CD4-positive, CD25-positive, alpha-beta regulatory T cell (primary cell): Measurements from ENCODE around the gene EFS. TPM values are rescaled to one million over a fixed set of nuclear protein-coding genes. Genes with fewer than 3 reads are reported as not detected.
A peak's percentile ranks its signal among the peaks of the same experiment; 100 is the strongest.
"Not testable (repeated sequence)": the region's sequence is repeated elsewhere in the genome, so short reads cannot be mapped to it uniquely, and the experiment has no call there.

Source experiments
- ATAC-seq, 2 donors: fragments of 150-1000 bp; cut with Tn5 transposase; one replicate each; pipeline ENCODE4 v1.10.0; 2021; ENCODE audit warnings: low read depth in 2 of 2, moderate number of reproducible peaks in 2 of 2, moderate library complexity in 1 of 2
- DNase-seq, 3 donors: peaks; one replicate each; pipeline versions ENCODE4 v3.0.0 to v3.0.0-alpha.2; 2012 to 2022; ENCODE audit warnings: mixed read lengths in 1 of 3
- H3K27ac ChIP-seq: one replicate; pipeline ENCODE4 v1.7.0; 2013; ENCODE audit warnings: mild to moderate bottlenecking, low read length; ENCODE audit not compliant: insufficient read depth, poor library complexity, severe bottlenecking
- H3K27me3 ChIP-seq: one replicate; pipeline ENCODE4 v1.7.0; 2013; ENCODE audit warnings: low read length; ENCODE audit not compliant: control insufficient read depth, insufficient read depth
- H3K36me3 ChIP-seq: one replicate; pipeline ENCODE4 v1.7.0; 2013; ENCODE audit warnings: mild to moderate bottlenecking, low read length, moderate library complexity; ENCODE audit not compliant: control insufficient read depth, insufficient read depth
- H3K4me1 ChIP-seq: 2 replicates; pipeline ENCODE4 v1.7.0; 2013; ENCODE audit warnings: mild to moderate bottlenecking, low read length; ENCODE audit not compliant: insufficient read depth, control insufficient read depth, poor library complexity, severe bottlenecking
- H3K4me3 ChIP-seq: one replicate; pipeline ENCODE4 v1.7.0; 2013; ENCODE audit warnings: low read depth, mild to moderate bottlenecking, low read length, moderate library complexity
- H3K9me3 ChIP-seq, 2 experiments: 1 replicate in 1 of 2; 2 replicates in 1 of 2; pipeline ENCODE4 v1.7.0; 2013; ENCODE audit warnings: low read length in 2 of 2, mild to moderate bottlenecking in 1 of 2, moderate library complexity in 1 of 2; ENCODE audit not compliant: control insufficient read depth in 2 of 2
- H3K27ac Mint-ChIP-seq, 3 donors: one replicate each; pipeline ENCODE4 v1.8.0; 2020 to 2022; ENCODE audit warnings: mild to moderate bottlenecking in 3 of 3, mixed read lengths in 3 of 3, moderate library complexity in 2 of 3
- H3K27me3 Mint-ChIP-seq: one replicate; pipeline ENCODE4 v1.8.0; 2022; ENCODE audit warnings: mild to moderate bottlenecking, mixed read lengths
- H3K36me3 Mint-ChIP-seq: one replicate; pipeline ENCODE4 v1.8.0; 2020; ENCODE audit warnings: mixed read lengths
- H3K4me1 Mint-ChIP-seq, 4 donors: one replicate each; pipeline ENCODE4 v1.8.0; 2020 to 2022; ENCODE audit warnings: mixed read lengths in 4 of 4, mild to moderate bottlenecking in 1 of 4
- H3K4me3 Mint-ChIP-seq, 4 donors: one replicate each; pipeline ENCODE4 v1.8.0; 2020 to 2022; ENCODE audit warnings: mild to moderate bottlenecking in 4 of 4, mixed read lengths in 4 of 4, moderate library complexity in 3 of 4
- H3K9me3 Mint-ChIP-seq, 7 donors: one replicate each; pipeline ENCODE4 v1.8.0; 2020 to 2022; ENCODE audit warnings: mixed read lengths in 7 of 7, mild to moderate bottlenecking in 3 of 7, moderate library complexity in 2 of 7
- polyA plus RNA-seq, 4 donors: library from polyadenylated mRNA; unstranded; fragments of 300-500 nt; fragmentation: Illumina TruSeq; gene quantifications; one replicate each; pipeline ENCODE4 v1.2.3, GENCODE V29; 2021
- total RNA-seq: library from RNA; stranded (reverse); gene quantifications from one replicate; pipeline ENCODE4 v1.2.3, GENCODE V29; 2022

Gene EFS
- total and polyA plus RNA-seq, 5 donors from 2014 or later: not detected

GRCh38 chr14:23403139-23403438 lies 38.1 kb upstream of the EFS start:
- ATAC-seq (no peak), DNase-seq (no peak)
- H3K27ac Mint-ChIP-seq: peak overlapping the region in 1 of 3 donors; percentile 26
- no peaks in the 10 kb centered on the region for H3K9me3 ChIP-seq
- no peak overlapping the region for H3K27ac ChIP-seq
- H3K4me3 Mint-ChIP-seq: no peak overlapping the region
- no peaks in the 10 kb centered on the region for H3K27me3 ChIP-seq
- no peaks in the 10 kb centered on the region for H3K4me1 Mint-ChIP-seq
- no peaks in the 10 kb centered on the region for H3K4me1 ChIP-seq
- H3K27me3 Mint-ChIP-seq: peaks cover 8% of the 10 kb centered on the region
- H3K36me3 ChIP-seq: no peaks in the 10 kb centered on the region
- peaks cover 0 to 2% (median 0%) of the 10 kb centered on the region in 7 donors for H3K9me3 Mint-ChIP-seq
- H3K36me3 Mint-ChIP-seq: no peaks in the 10 kb centered on the region
- H3K4me3 ChIP-seq: no peak overlapping the region

GRCh38 chr14:23402296-23403138 lies 37.5 kb upstream of the EFS start:
- no peak overlapping the region for H3K4me3 ChIP-seq
- no peaks in the 10 kb centered on the region for H3K36me3 ChIP-seq
- H3K27ac ChIP-seq: no peak overlapping the region
- Mint-ChIP-seq H3K9me3 (peaks cover 0 to under 1% (median 0%) of the 10 kb centered on the region in 7 donors), H3K27ac (no peak overlapping the region), H3K27me3 (peaks cover 8% of the 10 kb centered on the region), H3K36me3 (no peaks in the 10 kb centered on the region), H3K4me3 (no peak overlapping the region), H3K4me1 (no peaks in the 10 kb centered on the region)
- no peaks in the 10 kb centered on the region for H3K27me3 ChIP-seq
- ATAC-seq: no peak
- no peaks in the 10 kb centered on the region for H3K9me3 ChIP-seq
- H3K4me1 ChIP-seq: no peaks in the 10 kb centered on the region
- DNase-seq: no peak

GRCh38 chr14:23401291-23401690 lies 36.3 kb upstream of the EFS start:
- Mint-ChIP-seq H3K4me1 (no peaks in the 10 kb centered on the region), H3K4me3 (no peak overlapping the region), H3K9me3 (no peaks in the 10 kb centered on the region), H3K27me3 (peaks cover 8% of the 10 kb centered on the region), H3K36me3 (no peaks in the 10 kb centered on the region), H3K27ac (no peak overlapping the region)
- Histone ChIP-seq H3K9me3 (no peaks in the 10 kb centered on the region), H3K36me3 (no peaks in the 10 kb centered on the region), H3K4me1 (no peaks in the 10 kb centered on the region), H3K27ac (no peak overlapping the region), H3K27me3 (no peaks in the 10 kb centered on the region), H3K4me3 (no peak overlapping the region)
- DNase-seq: no peak
- no peak for ATAC-seq

GRCh38 chr14:23400496-23401149 lies 35.7 kb upstream of the EFS start:
- ATAC-seq, H3K36me3 Mint-ChIP-seq: not testable (repeated sequence)

GRCh38 chr14:23399591-23399990 lies 34.6 kb upstream of the EFS start:
- no peaks in the 10 kb centered on the region for H3K27me3 ChIP-seq
- no peaks in the 10 kb centered on the region for H3K36me3 Mint-ChIP-seq
- no peak overlapping the region for H3K4me3 ChIP-seq
- H3K4me1 Mint-ChIP-seq: no peaks in the 10 kb centered on the region
- no peak overlapping the region for H3K27ac ChIP-seq
- no peak overlapping the region for H3K27ac Mint-ChIP-seq
- H3K9me3 ChIP-seq: no peaks in the 10 kb centered on the region
- H3K4me3 Mint-ChIP-seq: no peak overlapping the region
- H3K9me3 Mint-ChIP-seq: no peaks in the 10 kb centered on the region
- DNase-seq: no peak
- no peak for ATAC-seq
- H3K4me1 ChIP-seq: no peaks in the 10 kb centered on the region
- no peaks in the 10 kb centered on the region for H3K36me3 ChIP-seq
- H3K27me3 Mint-ChIP-seq: peaks cover 8% of the 10 kb centered on the region

More at GRCh38 chr14:23400496-23401149, 35.7 kb upstream of the EFS start:
- H3K27me3 ChIP-seq, H3K36me3 ChIP-seq, H3K27ac Mint-ChIP-seq, H3K4me1 Mint-ChIP-seq, H3K4me3 Mint-ChIP-seq, H3K4me3 ChIP-seq, DNase-seq, H3K27ac ChIP-seq, H3K9me3 Mint-ChIP-seq, H3K27me3 Mint-ChIP-seq, H3K9me3 ChIP-seq, H3K4me1 ChIP-seq: not testable (repeated sequence)

DNA sequence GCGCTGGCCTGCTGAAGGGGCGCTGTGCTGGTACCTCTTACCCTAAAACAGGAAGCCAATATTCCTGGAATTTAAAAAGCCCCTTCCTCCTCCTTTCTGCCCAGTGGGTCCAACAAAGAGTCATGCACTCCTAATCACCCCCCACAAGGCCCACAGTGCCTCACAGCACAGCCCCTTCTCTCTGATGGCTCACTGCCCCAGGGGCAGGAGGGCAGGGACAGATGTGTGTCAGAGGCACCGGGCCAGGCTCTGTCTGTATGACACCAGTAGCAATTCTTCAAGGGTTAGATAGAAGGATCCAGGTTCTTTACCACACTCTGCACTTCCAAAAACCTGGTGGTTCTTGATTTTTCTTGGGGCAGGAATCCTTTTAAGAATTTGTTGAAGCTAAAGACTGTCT lies 34.2 kb upstream of the EFS start:
- no peaks in the 10 kb centered on the region for H3K36me3 ChIP-seq
- no peak overlapping the region for H3K4me3 Mint-ChIP-seq
- no peaks in the 10 kb centered on the region for H3K36me3 Mint-ChIP-seq
- H3K27ac Mint-ChIP-seq: no peak overlapping the region
- H3K27me3 Mint-ChIP-seq: peaks cover 8% of the 10 kb centered on the region
- H3K9me3 ChIP-seq: no peaks in the 10 kb centered on the region
- H3K9me3 Mint-ChIP-seq: no peaks in the 10 kb centered on the region
- H3K27ac ChIP-seq: no peak overlapping the region
- no peaks in the 10 kb centered on the region for H3K27me3 ChIP-seq
- no peak overlapping the region for H3K4me3 ChIP-seq
- DNase-seq: no peak
- H3K4me1 Mint-ChIP-seq: no peaks in the 10 kb centered on the region
- no peak for ATAC-seq
- no peaks in the 10 kb centered on the region for H3K4me1 ChIP-seq

DNA sequence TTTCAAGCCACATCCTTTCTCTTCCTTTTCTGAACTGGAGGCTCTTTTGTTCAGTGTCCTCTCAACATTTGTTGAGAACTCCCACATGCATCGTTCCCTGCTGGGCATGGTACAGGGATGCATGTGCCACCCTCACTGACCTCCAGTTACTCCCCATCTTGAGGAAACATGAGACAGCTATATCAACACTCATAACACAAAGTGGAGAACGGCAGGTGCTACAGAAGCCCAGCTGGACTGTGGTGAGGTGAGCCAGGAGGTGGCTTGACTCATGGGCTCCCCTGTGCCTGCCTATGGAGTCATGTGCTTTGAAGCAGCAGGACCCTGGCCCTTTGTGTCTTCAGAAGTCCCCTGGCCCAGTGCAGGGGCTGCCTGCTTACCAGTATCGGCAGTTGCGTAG lies 33.4 kb upstream of the EFS start:
- H3K4me3 Mint-ChIP-seq: no peak overlapping the region
- Histone ChIP-seq H3K4me1 (no peaks in the 10 kb centered on the region), H3K36me3 (no peaks in the 10 kb centered on the region), H3K4me3 (no peak overlapping the region), H3K9me3 (no peaks in the 10 kb centered on the region), H3K27me3 (no peaks in the 10 kb centered on the region), H3K27ac (no peak overlapping the region)
- DNase-seq: no peak
- no peaks in the 10 kb centered on the region for H3K36me3 Mint-ChIP-seq
- H3K4me1 Mint-ChIP-seq: no peaks in the 10 kb centered on the region
- H3K27me3 Mint-ChIP-seq: peaks cover 2% of the 10 kb centered on the region
- H3K9me3 Mint-ChIP-seq: no peaks in the 10 kb centered on the region
- H3K27ac Mint-ChIP-seq: peak overlapping the region in 1 of 3 donors; percentile 58
- no peak for ATAC-seq
